Testis (tissue), 3 donors: Measurements from ENCODE around the gene MRPL38. TPM values are rescaled to one million over a fixed set of nuclear protein-coding genes. Genes with fewer than 3 reads are reported as not detected.

Experiments
- DNase-seq: peaks from one replicate; pipeline ENCODE4 v3.0.0-alpha.2; 2019
- H3K27ac ChIP-seq, 2 donors: fragments of 200-600 bp; sonication (generic); one replicate each; pipeline ENCODE4 v1.5.1; 2019
- H3K27me3 ChIP-seq: fragments of 200-600 bp; sonication (generic); one replicate; pipeline ENCODE4 v1.5.1; 2019
- H3K36me3 ChIP-seq: fragments of 200-600 bp; sonication (generic); one replicate; pipeline ENCODE4 v1.5.1; 2017; ENCODE audit warnings: low read depth; ENCODE audit errors: missing control alignments
- H3K4me1 ChIP-seq: fragments of 200-600 bp; sonication (generic); one replicate; pipeline ENCODE4 v1.5.1; 2019
- H3K4me3 ChIP-seq, 2 donors: fragments of 200-600 bp; sonication (generic); one replicate each; pipeline ENCODE4 v1.5.1; 2017 to 2019
- H3K9me3 ChIP-seq: fragments of 200-600 bp; sonication (generic); one replicate; pipeline ENCODE4 v1.5.1; 2017
- POLR2A ChIP-seq: fragments of 450-650 bp; IDR thresholded peaks from one replicate; pipeline ENCODE4 v1.6.1; 2017; ENCODE audit warnings: antibody characterized with exemption, mild to moderate bottlenecking, moderate library complexity
- WGBS, 2 donors: methylation state at CpG; one replicate each; pipeline ENCODE4 v1.1.5; 2018; 5-methylcytosine and 5-hydroxymethylcytosine counted together
- intact Hi-C: fragments of 100-400 bp; cut with DNase I; formaldehyde crosslinking; loops from one replicate; pipeline ENCODE4 v1.15.1; 2023; ENCODE audit warnings: low total_unique reads
- polyA plus RNA-seq: library from polyadenylated mRNA; stranded (reverse); fragments of 350-450 nt; fragmentation: Illumina TruSeq; extraction: RNeasy Lipid Tissue Mini Kit (QIAGEN cat#74804); gene quantifications from one replicate; pipeline ENCODE4 v1.2.3, GENCODE V29; 2014; ENCODE audit warnings: low read depth, low replicate concordance; ENCODE audit not compliant: insufficient read depth
- total RNA-seq, 2 donors: library from RNA; depleted of rRNA; stranded (reverse); fragments of >200 nt; gene quantifications; one replicate each; pipeline ENCODE4 v1.2.3, GENCODE V29; 2016
- TF ChIP-seq, protein P1 (sequence below), 3 experiments: fragments of 450-650 bp in 2 of 3; fragments of 200-600 bp in 1 of 3; sonication (generic) in 1 of 3; IDR thresholded peaks; one replicate each; pipeline ENCODE4 v1.5.1; 2016 to 2019; ENCODE audit warnings: antibody characterized with exemption in 3 of 3, mild to moderate bottlenecking in 2 of 3, moderate library complexity in 1 of 3

MRPL38 gene
- total and polyA plus RNA-seq, 3 donors from 2014 or later = 88.2 to 101 (median 88.7) TPM

DNA sequence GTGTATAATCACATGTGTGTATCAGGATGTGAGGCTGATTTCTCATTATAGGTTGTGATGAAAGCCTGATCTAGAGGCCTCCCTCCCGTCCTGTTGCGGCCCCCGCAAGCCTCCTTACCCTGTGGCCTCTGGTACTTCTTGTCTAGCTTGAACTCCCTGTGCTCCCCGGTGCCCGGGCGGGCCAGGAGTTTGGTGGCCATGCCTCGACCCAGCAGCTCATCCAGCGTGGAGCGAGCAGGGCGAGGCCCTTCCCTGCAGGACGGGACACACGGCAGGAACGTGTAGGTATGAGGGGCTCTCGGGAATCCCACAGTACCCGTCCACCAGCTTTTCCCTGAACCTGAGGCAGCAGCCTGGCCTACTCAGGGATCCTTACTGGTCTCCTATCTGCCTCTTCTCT is 21.2 kb upstream of the MRPL38 start:
- Histone ChIP-seq H3K36me3 (no peaks in the 10 kb centered on the region), H3K27ac (no peak overlapping the region), H3K4me3 (no peak overlapping the region), H3K4me1 (peaks cover 18% of the 10 kb centered on the region), H3K27me3 (no peaks in the 10 kb centered on the region), H3K9me3 (no peaks in the 10 kb centered on the region)
- no peak for DNase-seq
- TF ChIP-seq POLR2A = no peak
- TF ChIP-seq, protein P1, sequence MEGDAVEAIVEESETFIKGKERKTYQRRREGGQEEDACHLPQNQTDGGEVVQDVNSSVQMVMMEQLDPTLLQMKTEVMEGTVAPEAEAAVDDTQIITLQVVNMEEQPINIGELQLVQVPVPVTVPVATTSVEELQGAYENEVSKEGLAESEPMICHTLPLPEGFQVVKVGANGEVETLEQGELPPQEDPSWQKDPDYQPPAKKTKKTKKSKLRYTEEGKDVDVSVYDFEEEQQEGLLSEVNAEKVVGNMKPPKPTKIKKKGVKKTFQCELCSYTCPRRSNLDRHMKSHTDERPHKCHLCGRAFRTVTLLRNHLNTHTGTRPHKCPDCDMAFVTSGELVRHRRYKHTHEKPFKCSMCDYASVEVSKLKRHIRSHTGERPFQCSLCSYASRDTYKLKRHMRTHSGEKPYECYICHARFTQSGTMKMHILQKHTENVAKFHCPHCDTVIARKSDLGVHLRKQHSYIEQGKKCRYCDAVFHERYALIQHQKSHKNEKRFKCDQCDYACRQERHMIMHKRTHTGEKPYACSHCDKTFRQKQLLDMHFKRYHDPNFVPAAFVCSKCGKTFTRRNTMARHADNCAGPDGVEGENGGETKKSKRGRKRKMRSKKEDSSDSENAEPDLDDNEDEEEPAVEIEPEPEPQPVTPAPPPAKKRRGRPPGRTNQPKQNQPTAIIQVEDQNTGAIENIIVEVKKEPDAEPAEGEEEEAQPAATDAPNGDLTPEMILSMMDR (IDR thresholded peaks at IDR 0.05) = no peak
- intact Hi-C loops = no loop called here
- WGBS, 2 donors = 95 to 96% methylated on average over 10 to 14 of the region's 15 CpGs

DNA sequence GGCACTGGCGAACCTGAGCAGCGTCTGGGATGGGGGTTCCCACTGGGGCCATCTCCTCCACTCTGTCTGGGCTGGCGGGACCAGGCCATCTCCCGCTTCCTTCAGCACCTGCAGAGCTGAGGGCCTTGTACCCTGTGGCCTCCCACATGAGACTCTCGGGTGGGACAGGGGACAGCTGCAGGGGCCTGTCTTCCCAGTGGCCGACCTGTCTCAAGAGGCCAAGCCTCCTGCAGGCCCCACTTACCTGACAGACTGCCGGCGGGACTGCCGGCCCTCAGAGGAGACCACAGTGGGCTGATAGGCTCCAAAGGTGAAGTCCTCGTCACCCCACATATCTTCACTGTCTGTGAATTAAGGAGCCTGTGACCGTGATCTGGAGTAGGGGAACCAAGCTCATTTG is 20.4 kb upstream of the MRPL38 start:
- no peak for DNase-seq
- no peak overlapping the region for H3K4me3 ChIP-seq
- intact Hi-C loops = no loop called here
- H3K4me1 ChIP-seq = peaks cover 23% of the 10 kb centered on the region
- 96 to 100% methylated on average over 5 to 11 of the region's 11 CpGs for WGBS, 2 donors
- H3K36me3 ChIP-seq = no peaks in the 10 kb centered on the region
- no peaks in the 10 kb centered on the region for H3K27me3 ChIP-seq
- TF ChIP-seq, protein P1 (IDR thresholded peaks at IDR 0.05) = no peak
- no peak for TF ChIP-seq POLR2A
- no peak overlapping the region for H3K27ac ChIP-seq
- no peaks in the 10 kb centered on the region for H3K9me3 ChIP-seq

DNA sequence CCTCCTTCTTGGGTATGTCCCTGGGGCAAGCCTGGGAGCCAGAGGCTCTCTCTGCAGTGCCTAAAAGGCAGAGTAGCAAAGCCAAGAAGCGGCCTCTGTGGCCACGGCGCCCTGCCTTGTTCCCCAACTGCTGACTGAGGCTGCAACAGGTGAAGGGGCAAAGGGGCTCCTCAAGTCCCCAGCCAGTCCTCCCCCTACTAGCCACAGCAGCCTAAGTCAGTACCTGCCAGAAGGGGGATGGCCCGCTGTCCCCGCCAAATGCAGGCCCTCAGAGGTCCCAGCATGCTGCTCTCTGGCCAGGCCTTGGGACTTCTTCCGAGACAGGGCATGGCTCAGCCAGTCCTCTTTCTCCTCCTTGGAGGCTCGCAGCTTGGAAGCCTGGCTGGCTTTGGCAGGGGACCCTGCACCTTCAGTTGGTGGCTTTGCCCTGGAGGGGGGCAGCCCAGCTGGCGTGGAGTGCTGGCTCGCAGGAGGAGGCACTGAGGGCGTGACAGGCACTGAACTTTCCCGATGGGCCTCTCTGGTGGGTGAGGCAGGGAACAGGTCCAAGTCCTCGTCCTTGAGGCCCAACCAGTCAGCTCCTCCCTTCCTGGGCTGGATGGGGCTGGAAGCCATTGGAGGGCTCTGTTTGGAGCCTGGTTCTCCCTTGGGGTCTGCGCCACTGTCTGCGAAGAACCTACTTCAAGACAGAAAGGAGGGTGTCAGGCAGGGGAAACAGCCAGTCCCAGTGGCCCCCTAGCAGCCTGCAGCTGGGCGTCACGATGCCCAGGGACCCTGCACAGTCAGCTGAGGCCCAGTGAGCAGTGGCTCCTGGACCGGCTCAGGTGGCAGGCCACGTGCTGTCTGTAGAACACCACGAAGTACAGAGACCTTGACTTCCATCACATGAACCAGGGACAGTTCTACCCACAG is 18.5 kb upstream of the MRPL38 start:
- intact Hi-C loops = no loop called here
- WGBS, 2 donors = 59 to 67% methylated on average over 10 to 19 of the region's 19 CpGs
- Histone ChIP-seq H3K27me3 (no peaks in the 10 kb centered on the region), H3K9me3 (no peaks in the 10 kb centered on the region), H3K27ac (peak overlapping the region in 1 of 2 donors; percentile 8), H3K4me3 (no peak overlapping the region), H3K4me1 (peaks cover 23% of the 10 kb centered on the region), H3K36me3 (no peaks in the 10 kb centered on the region)
- no peak for TF ChIP-seq POLR2A
- TF ChIP-seq, protein P1 (IDR thresholded peaks at IDR 0.05) = no peak
- peak; percentile 67 for DNase-seq

GRCh38 chr17:75922173-75922961 is 17.7 kb upstream of the MRPL38 start:
- Histone ChIP-seq H3K27me3 (no peaks in the 10 kb centered on the region), H3K36me3 (no peaks in the 10 kb centered on the region), H3K4me1 (peaks cover 23% of the 10 kb centered on the region), H3K27ac (peak overlapping the region in 1 of 2 donors; percentile 8), H3K4me3 (no peak overlapping the region), H3K9me3 (no peaks in the 10 kb centered on the region)
- TF ChIP-seq, protein P1 (IDR thresholded peaks at IDR 0.05) = no peak
- no peak for TF ChIP-seq POLR2A
- DNase-seq = no peak
- WGBS, 2 donors = 80% methylated on average over 16 to 18 of the region's 18 CpGs
- intact Hi-C loops = no loop called here
